Activated CD8-positive, alpha-beta T cell treated with anti-CD3 and anti-CD28 coated beads, Interleukin-2, amount 10 ng/mL, durations not matched to agents 7 days and 5 days (primary cell): ENCODE results near the gene RAPGEFL1. TPM values are rescaled to one million over a fixed set of nuclear protein-coding genes. Genes with fewer than 3 reads are reported as not detected.

Source experiments
- ATAC-seq: fragments of 150-1000 bp; cut with Tn5 transposase; one replicate; pipeline ENCODE4 v1.10.0; 2021; ENCODE audit warnings: moderate library complexity
- CTCF ChIA-PET: fragments of 350-600 bp; sonication (Branson Sonifier 250); formaldehyde crosslinking; loops from one replicate; lab custom pipeline; 2021; ENCODE audit warnings: antibody characterized with exemption; lab: Charles Lee
- POLR2A ChIA-PET: fragments of 350-600 bp; sonication (Branson Sonifier 250); formaldehyde crosslinking; loops from one replicate; lab custom pipeline; 2021; ENCODE audit warnings: antibody characterized with exemption; lab: Charles Lee
- DNase-seq: peaks from one replicate; pipeline ENCODE4 v3.0.0-alpha.2; 2020
- H3K27ac Mint-ChIP-seq: one replicate; pipeline ENCODE4 v1.8.0; 2021; ENCODE audit warnings: mild to moderate bottlenecking, mixed read lengths
- H3K27me3 Mint-ChIP-seq: one replicate; pipeline ENCODE4 v1.8.0; 2021; ENCODE audit warnings: low read depth, mixed read lengths
- H3K36me3 Mint-ChIP-seq: one replicate; pipeline ENCODE4 v1.8.0; 2021; ENCODE audit warnings: low read depth, mixed read lengths
- H3K4me1 Mint-ChIP-seq: one replicate; pipeline ENCODE4 v1.8.0; 2021; ENCODE audit warnings: low read depth, mixed read lengths
- H3K4me3 Mint-ChIP-seq: one replicate; pipeline ENCODE4 v1.8.0; 2021; ENCODE audit warnings: mild to moderate bottlenecking, mixed read lengths
- H3K9me3 Mint-ChIP-seq: one replicate; pipeline ENCODE4 v1.8.0; 2022; ENCODE audit warnings: mixed read lengths; ENCODE audit not compliant: insufficient read depth
- total RNA-seq, 2 experiments: library from RNA; stranded (reverse); gene quantifications; one replicate each; pipeline ENCODE4 v1.2.3, GENCODE V29; 2021

RAPGEFL1 gene
- total RNA-seq, 2 experiments from 2014 or later, result 4.8 to 5.3 TPM

DNA sequence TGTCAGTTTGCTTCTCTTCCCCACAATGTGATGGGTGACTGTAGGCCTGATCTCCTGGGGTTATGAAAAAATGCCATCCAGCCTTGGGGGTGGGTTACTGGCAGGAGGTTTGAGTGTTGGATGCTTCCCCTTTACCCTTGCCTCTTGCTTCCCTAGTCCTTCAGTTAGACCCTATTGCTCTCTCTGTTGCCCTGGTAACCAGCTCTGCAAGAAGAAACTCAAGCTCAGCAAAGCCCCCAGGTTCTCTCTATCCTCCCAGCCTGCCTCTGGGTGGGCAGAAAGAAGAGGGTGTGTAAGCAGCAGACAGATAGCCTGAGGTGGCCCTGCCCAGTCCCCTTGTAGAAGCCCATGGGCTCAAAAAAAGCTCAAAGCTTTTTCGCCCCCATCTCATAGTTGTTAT lies 2.8 kb upstream of the RAPGEFL1 start:
- no peak for ATAC-seq

GRCh38 chr17:40175928-40176753 lies 1.1 kb upstream of the RAPGEFL1 start:
- ATAC-seq, result no peak
- Mint-ChIP-seq H3K27me3 (no peaks in the 10 kb centered on the region), H3K36me3 (peaks cover 34% of the 10 kb centered on the region), H3K4me3 (no peak overlapping the region), H3K4me1 (peaks cover 9% of the 10 kb centered on the region), H3K27ac (no peak overlapping the region), H3K9me3 (no peaks in the 10 kb centered on the region)
- ChIA-PET POLR2A (interaction anchor here (1.0 kb wide), 1 partner anchor 35 kb away, joined by 8 read pairs; the partner anchor contains the start of gene CASC3), CTCF (interaction anchor here (1.2 to 7.1 kb wide), 6 partner anchors 8 to 162 kb away, joined by 4 to 46 read pairs (median 8); partner anchors contain the start of gene CSF3)
- DNase-seq, result no peak

More for the DNA sequence above, 2.8 kb upstream of the RAPGEFL1 start:
- DNase-seq, result no peak
- Mint-ChIP-seq H3K36me3 (peaks cover 41% of the 10 kb centered on the region), H3K4me1 (peaks cover 9% of the 10 kb centered on the region), H3K27ac (no peak overlapping the region), H3K4me3 (no peak overlapping the region), H3K9me3 (no peaks in the 10 kb centered on the region), H3K27me3 (no peaks in the 10 kb centered on the region)
- POLR2A ChIA-PET, result no interaction called here
- CTCF ChIA-PET, result interaction anchor here (1.2 to 7.1 kb wide), 5 partner anchors 15 to 160 kb away, joined by 3 to 46 read pairs (median 10); partner anchors contain the start of gene CSF3

- no peak for ATAC-seq
- Mint-ChIP-seq H3K27ac (no peak overlapping the region), H3K27me3 (no peaks in the 10 kb centered on the region), H3K9me3 (no peaks in the 10 kb centered on the region), H3K4me1 (peaks cover 9% of the 10 kb centered on the region), H3K4me3 (peak overlapping the region; percentile 14), H3K36me3 (peaks cover 28% of the 10 kb centered on the region)
- ChIA-PET CTCF (interaction anchor here (1.2 to 7.1 kb wide), 5 partner anchors 8 to 162 kb away, joined by 4 to 46 read pairs (median 10); partner anchors contain the start of gene CSF3), POLR2A (no interaction called here)
- no peak for DNase-seq
Observed at GRCh38 chr17:40176754-40177110, 538 bp upstream of the RAPGEFL1 start.

GRCh38 chr17:40178021-40178601 lies 841 bp downstream of the RAPGEFL1 start:
- Mint-ChIP-seq H3K4me3 (peak overlapping the region; percentile 18), H3K4me1 (peaks cover 9% of the 10 kb centered on the region), H3K36me3 (peaks cover 22% of the 10 kb centered on the region), H3K9me3 (no peaks in the 10 kb centered on the region), H3K27me3 (no peaks in the 10 kb centered on the region), H3K27ac (no peak overlapping the region)
- ChIA-PET POLR2A (no interaction called here), CTCF (interaction anchor here (1.3 to 7.1 kb wide), 3 partner anchors 10 to 152 kb away, joined by 4 to 46 read pairs (median 13); no protein-coding TSS in a partner anchor)
- ATAC-seq (no peak), DNase-seq (no peak)

DNA sequence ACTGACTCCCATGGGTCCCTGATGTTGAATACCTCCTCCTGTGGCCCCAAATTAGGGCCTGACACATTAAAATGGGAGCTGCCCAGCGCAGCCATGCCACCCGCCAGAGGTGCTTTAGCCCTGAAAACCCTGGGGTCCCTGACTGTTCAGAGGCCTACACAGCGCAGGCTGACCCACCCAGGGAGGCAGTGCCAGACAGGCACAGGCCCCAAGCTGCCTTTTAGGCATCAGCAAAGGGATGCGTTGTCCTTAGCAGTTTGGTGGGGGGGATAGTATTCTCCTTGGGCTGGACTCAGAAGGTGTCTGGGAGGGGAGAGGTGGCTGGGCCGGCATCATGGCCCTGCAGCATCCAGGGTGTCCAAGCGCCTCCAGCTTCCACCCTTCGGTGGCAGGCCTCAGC lies 1.4 kb downstream of the RAPGEFL1 start:
- H3K36me3 Mint-ChIP-seq, result peaks cover 18% of the 10 kb centered on the region
- H3K4me1 Mint-ChIP-seq, result peaks cover 9% of the 10 kb centered on the region
- ChIA-PET CTCF (interaction anchor here (1.3 to 7.1 kb wide), 4 partner anchors 10 to 153 kb away, joined by 4 to 46 read pairs (median 17); no protein-coding TSS in a partner anchor), POLR2A (no interaction called here)
- ATAC-seq (no peak), DNase-seq (no peak)
- H3K4me3 Mint-ChIP-seq, result peak overlapping the region; percentile 18
- H3K9me3 Mint-ChIP-seq, result no peaks in the 10 kb centered on the region
- H3K27me3 Mint-ChIP-seq, result no peaks in the 10 kb centered on the region
- no peak overlapping the region for H3K27ac Mint-ChIP-seq

GRCh38 chr17:40179923-40180659 lies 2.8 kb downstream of the RAPGEFL1 start:
- ATAC-seq (no peak), DNase-seq (no peak)
- POLR2A ChIA-PET, result interaction anchor here (1.0 kb wide), 1 partner anchor 1511 kb away, joined by 3 read pairs; no protein-coding TSS in a partner anchor
- H3K9me3 Mint-ChIP-seq, result no peaks in the 10 kb centered on the region
- H3K36me3 Mint-ChIP-seq, result peaks cover 12% of the 10 kb centered on the region
- CTCF ChIA-PET, result interaction anchor here (0.7 to 3.5 kb wide), 5 partner anchors 8 to 66 kb away, joined by 3 to 21 read pairs (median 6); no protein-coding TSS in a partner anchor
- peaks cover 9% of the 10 kb centered on the region for H3K4me1 Mint-ChIP-seq
- H3K27ac Mint-ChIP-seq, result no peak overlapping the region
- H3K4me3 Mint-ChIP-seq, result no peak overlapping the region
- no peaks in the 10 kb centered on the region for H3K27me3 Mint-ChIP-seq

DNA sequence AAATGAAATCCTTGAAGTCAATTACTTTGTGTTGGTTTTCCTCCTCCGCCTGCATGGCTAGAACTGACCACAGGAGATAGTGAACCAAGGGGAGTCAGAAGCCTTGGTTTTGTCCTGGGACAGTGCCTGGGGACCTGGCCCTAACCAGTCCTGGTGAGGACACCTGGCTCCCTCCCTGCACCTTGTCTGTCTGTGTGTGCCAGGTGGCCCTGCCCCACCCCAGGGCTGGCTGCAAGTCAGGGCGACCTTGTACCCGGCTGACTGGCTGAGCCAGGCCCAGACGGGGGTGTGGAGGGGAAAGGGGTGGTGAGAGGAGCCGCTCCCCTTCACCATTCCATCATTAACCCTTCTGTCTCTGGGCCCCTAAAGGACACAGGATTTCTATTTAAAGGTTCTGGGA lies 3.4 kb downstream of the RAPGEFL1 start:
- peaks cover 9% of the 10 kb centered on the region for H3K4me1 Mint-ChIP-seq
- H3K36me3 Mint-ChIP-seq, result peaks cover 11% of the 10 kb centered on the region
- no peaks in the 10 kb centered on the region for H3K9me3 Mint-ChIP-seq
- H3K27ac Mint-ChIP-seq, result no peak overlapping the region
- DNase-seq (no peak), ATAC-seq (no peak)
- POLR2A ChIA-PET, result no interaction called here
- no peaks in the 10 kb centered on the region for H3K27me3 Mint-ChIP-seq
- CTCF ChIA-PET, result interaction anchor here (1.8 to 3.5 kb wide), 2 partner anchors 10 to 67 kb away, joined by 6 to 21 read pairs; no protein-coding TSS in a partner anchor
- H3K4me3 Mint-ChIP-seq, result no peak overlapping the region

GRCh38 chr17:40181205-40181604 lies 3.9 kb downstream of the RAPGEFL1 start:
- no peak overlapping the region for H3K4me3 Mint-ChIP-seq
- POLR2A ChIA-PET, result no interaction called here
- H3K4me1 Mint-ChIP-seq, result peaks cover 9% of the 10 kb centered on the region
- H3K27me3 Mint-ChIP-seq, result no peaks in the 10 kb centered on the region
- CTCF ChIA-PET, result interaction anchor here (1.8 to 3.5 kb wide), 2 partner anchors 10 to 67 kb away, joined by 6 to 21 read pairs; no protein-coding TSS in a partner anchor
- no peak for DNase-seq
- H3K36me3 Mint-ChIP-seq, result peaks cover 6% of the 10 kb centered on the region
- ATAC-seq, result no peak
- H3K9me3 Mint-ChIP-seq, result no peaks in the 10 kb centered on the region
- H3K27ac Mint-ChIP-seq, result no peak overlapping the region

- Mint-ChIP-seq H3K9me3 (no peaks in the 10 kb centered on the region), H3K27me3 (no peaks in the 10 kb centered on the region), H3K36me3 (no peaks in the 10 kb centered on the region), H3K4me3 (no peak overlapping the region), H3K27ac (no peak overlapping the region), H3K4me1 (peaks cover 4% of the 10 kb centered on the region)
- ChIA-PET POLR2A (interaction anchor here (1.4 kb wide), 1 partner anchor 9 kb away, joined by 3 read pairs; no protein-coding TSS in a partner anchor), CTCF (interaction anchor here (0.9 kb wide), 2 partner anchors 10 to 69 kb away, joined by 3 to 4 read pairs; no protein-coding TSS in a partner anchor)
- no peak for DNase-seq
- ATAC-seq, result no peak
Observed at GRCh38 chr17:40182606-40183005, 5.3 kb downstream of the RAPGEFL1 start.

DNA sequence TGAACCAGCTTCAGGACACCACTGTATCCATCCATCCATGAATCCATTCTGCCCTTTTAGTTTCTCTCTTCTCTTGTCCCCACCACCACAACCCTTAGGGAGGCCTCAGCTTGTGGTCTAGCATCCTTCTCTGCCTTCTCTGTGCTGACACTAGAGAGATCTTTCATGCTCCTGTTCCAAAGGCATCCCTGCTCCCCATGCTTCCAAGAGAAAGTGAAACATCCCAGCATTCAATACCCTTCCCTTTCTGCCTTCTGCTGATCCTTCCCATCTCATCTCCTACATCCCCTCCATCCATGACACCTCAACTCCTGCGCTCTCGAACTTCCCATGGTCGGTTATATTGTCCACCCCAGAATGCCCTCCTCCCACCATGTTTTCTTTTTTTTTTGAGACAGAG lies 10.0 kb downstream of the RAPGEFL1 start:
- Mint-ChIP-seq H3K36me3 (no peaks in the 10 kb centered on the region), H3K4me1 (peaks cover 18% of the 10 kb centered on the region), H3K27me3 (peaks cover 5% of the 10 kb centered on the region), H3K9me3 (no peaks in the 10 kb centered on the region), H3K4me3 (no peak overlapping the region), H3K27ac (no peak overlapping the region)
- DNase-seq, result no peak
- no peak for ATAC-seq
- POLR2A ChIA-PET, result no interaction called here
- CTCF ChIA-PET, result interaction anchor here (1.0 to 1.9 kb wide), 2 partner anchors 32 to 101 kb away, joined by 3 to 5 read pairs; partner anchors contain the start of gene WIPF2

DNA sequence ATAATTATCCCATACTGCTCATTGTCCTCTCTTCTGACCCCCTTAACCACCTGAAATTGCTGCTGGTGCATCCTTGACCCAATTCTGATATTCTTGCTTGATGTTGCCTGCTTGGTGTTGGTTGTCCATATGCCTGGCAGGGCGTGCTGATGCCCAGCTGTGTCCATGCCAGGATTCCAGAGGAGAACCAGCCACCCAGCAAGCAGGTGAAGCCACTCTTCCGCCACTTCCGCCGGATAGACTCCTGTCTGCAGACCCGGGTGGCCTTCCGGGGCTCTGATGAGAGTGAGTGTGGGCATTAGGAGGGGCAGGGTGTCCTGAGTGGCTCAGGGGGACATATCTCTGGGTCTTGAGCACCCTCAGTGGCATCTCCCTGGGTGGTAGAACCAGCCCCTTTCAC lies 11.4 kb downstream of the RAPGEFL1 start:
- Mint-ChIP-seq H3K36me3 (no peaks in the 10 kb centered on the region), H3K4me1 (peaks cover 18% of the 10 kb centered on the region), H3K27ac (no peak overlapping the region), H3K9me3 (no peaks in the 10 kb centered on the region), H3K4me3 (no peak overlapping the region), H3K27me3 (peaks cover 5% of the 10 kb centered on the region)
- CTCF ChIA-PET, result interaction anchor here (0.9 to 2.0 kb wide), 5 partner anchors 9 to 103 kb away, joined by 3 to 6 read pairs (median 4); no protein-coding TSS in a partner anchor
- ATAC-seq, result no peak
- no peak for DNase-seq
- POLR2A ChIA-PET, result no interaction called here
